Mucosa of descending colon (tissue), 3 donors: ENCODE data around the gene HOXB5. TPM values are rescaled to one million over a fixed set of nuclear protein-coding genes. Genes with fewer than 3 reads are reported as not detected.

Source experiments
- ATAC-seq: fragments of 200-7000 bp; cut with Tn5 transposase; one replicate; pipeline ENCODE4 v1.9.1; 2020; ENCODE audit warnings: mild to moderate bottlenecking, moderate library complexity
- DNase-seq, 3 donors: peaks; one replicate each; pipeline ENCODE4 v3.0.0-alpha.2; 2020
- H3K36me3 ChIP-seq: fragments of 200-600 bp; one replicate; pipeline ENCODE4 v1.8.0; 2021; ENCODE audit warnings: low read depth, mild to moderate bottlenecking
- H3K4me1 ChIP-seq: fragments of 200-600 bp; one replicate; pipeline ENCODE4 v1.8.0; 2021; ENCODE audit warnings: low read depth, mild to moderate bottlenecking
- H3K4me3 ChIP-seq: fragments of 200-600 bp; one replicate; pipeline ENCODE4 v1.8.0; 2021; ENCODE audit warnings: mild to moderate bottlenecking
- H3K9me3 ChIP-seq: fragments of 200-600 bp; one replicate; pipeline ENCODE4 v1.8.0; 2021; ENCODE audit warnings: mild to moderate bottlenecking
- CTCF ChIP-seq: fragments of 200-600 bp; IDR thresholded peaks from one replicate; pipeline ENCODE4 v1.8.0; 2022; ENCODE audit warnings: antibody characterized with exemption, mild to moderate bottlenecking
- intact Hi-C, 2 donors: fragments of 100-400 bp; cut with DNase I in 1 of 2; cut with micrococcal nuclease in 1 of 2; formaldehyde crosslinking; loops; one replicate each; pipeline versions ENCODE4 v1.11.0 to v1.11.1; 2022; cut with DNase I, micrococcal nuclease
- total RNA-seq, 3 donors: library from RNA; stranded (reverse); fragmentation: NEBNext Ultra II Directional in 2 of 3; extraction: Animal tissue kit (Norgen Biotek cat#: 25700) in 2 of 3; gene quantifications; one replicate each; pipeline versions ENCODE4 v1.2.1 to v1.2.4, GENCODE V29; 2021 to 2023
- donor health status: DM: no; HTN: no; CAD: no; lungs with moderate emphysema.
- donor health status: DM: no; HTN: no; CAD: no.
- donor health status: DM: no; HTN: yes; CAD: no.

HOXB5 gene
- total RNA-seq, 3 donors from 2014 or later = 16.2 to 29.3 (median 19.9) TPM

- no peaks in the 10 kb centered on the region for H3K9me3 ChIP-seq
- no peaks in the 10 kb centered on the region for H3K36me3 ChIP-seq
- ATAC-seq (no peak), DNase-seq (no peak)
- H3K4me3 ChIP-seq = no peak overlapping the region
- TF ChIP-seq CTCF = no peak
- intact Hi-C loops = no loop called here
- peaks cover 43% of the 10 kb centered on the region for H3K4me1 ChIP-seq
These were observed 5.5 kb downstream of the HOXB5 start for GRCh38 chr17:48588074-48588415.

GRCh38 chr17:48587276-48588073, 6.1 kb downstream of the HOXB5 start:
- no peak for ATAC-seq
- H3K4me3 ChIP-seq = no peak overlapping the region
- no peak for DNase-seq
- H3K36me3 ChIP-seq = no peaks in the 10 kb centered on the region
- peaks cover 47% of the 10 kb centered on the region for H3K4me1 ChIP-seq
- TF ChIP-seq CTCF = no peak
- intact Hi-C loops = no loop called here
- H3K9me3 ChIP-seq = no peaks in the 10 kb centered on the region

- peaks cover 48% of the 10 kb centered on the region for H3K4me1 ChIP-seq
- H3K36me3 ChIP-seq = no peaks in the 10 kb centered on the region
- H3K9me3 ChIP-seq = no peaks in the 10 kb centered on the region
- H3K4me3 ChIP-seq = no peak overlapping the region
- intact Hi-C loops = no loop called here
- TF ChIP-seq CTCF = no peak
- DNase-seq (peak in 1 of 3 donors; percentile 48), ATAC-seq (no peak)
These were observed 7.0 kb downstream of the HOXB5 start for GRCh38 chr17:48586355-48587258.

- ATAC-seq (no peak), DNase-seq (no peak)
- no peak for TF ChIP-seq CTCF
- Histone ChIP-seq H3K4me3 (no peak overlapping the region), H3K9me3 (no peaks in the 10 kb centered on the region), H3K36me3 (no peaks in the 10 kb centered on the region), H3K4me1 (peaks cover 50% of the 10 kb centered on the region)
- intact Hi-C loops = no loop called here
These were observed 9.3 kb downstream of the HOXB5 start for GRCh38 chr17:48584223-48584741.

- DNase-seq (no peak), ATAC-seq (no peak)
- TF ChIP-seq CTCF = no peak
- Histone ChIP-seq H3K36me3 (no peaks in the 10 kb centered on the region), H3K9me3 (no peaks in the 10 kb centered on the region), H3K4me1 (peaks cover 55% of the 10 kb centered on the region), H3K4me3 (no peak overlapping the region)
- intact Hi-C loops = no loop called here
These were observed 9.8 kb downstream of the HOXB5 start for GRCh38 chr17:48583708-48584222.
